ENCODE results near the gene MRTFB.

Gene MRTFB

DNA sequence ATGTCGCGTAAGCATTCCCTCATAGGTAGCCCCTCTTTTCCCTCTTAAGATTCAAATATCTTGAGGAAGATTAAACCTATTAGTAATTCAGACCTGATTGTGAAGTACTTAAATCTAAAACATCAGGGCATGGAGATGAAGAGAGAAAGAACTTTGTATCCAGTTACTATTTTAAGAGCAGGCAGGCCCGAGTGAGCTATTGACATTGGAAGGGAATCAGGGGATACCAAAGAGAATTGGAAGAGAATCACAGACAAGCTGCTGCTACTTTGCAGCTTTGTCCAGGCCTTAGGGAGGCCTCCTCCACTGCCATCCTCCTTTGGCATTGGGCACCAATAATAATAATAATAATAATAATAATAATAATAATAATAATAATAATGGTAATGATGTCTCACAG lies 170.5 kb downstream of the MRTFB start:
- H3K4me1 ChIP-seq (ENCODE audit: control insufficient read depth in 2 of 2, insufficient read depth in 2 of 2, low read length in 2 of 2), result no peaks in the 10 kb centered on the region

GRCh38 chr16:14242769-14243168 lies 171.7 kb downstream of the MRTFB start:
- no peak overlapping the region for H3K4me3 ChIP-seq (ENCODE audit: low read length in 2 of 2)
- no peaks in the 10 kb centered on the region for H3K9me3 ChIP-seq (ENCODE audit: control insufficient read depth in 2 of 2, low read length in 2 of 2)
- H3K27ac ChIP-seq (ENCODE audit: low read depth in 2 of 2, low read length in 2 of 2), result no peak overlapping the region
- H3K36me3 ChIP-seq (ENCODE audit: control insufficient read depth in 2 of 2, insufficient read depth in 2 of 2, low read length in 2 of 2), result peaks cover 40 to 50% of the 10 kb centered on the region in 2 donors
- H3K9ac ChIP-seq (ENCODE audit: low read depth in 1 of 2, low read length in 2 of 2), result no peak overlapping the region
- H3K4me1 ChIP-seq (ENCODE audit: control insufficient read depth in 2 of 2, insufficient read depth in 2 of 2, low read length in 2 of 2), result no peaks in the 10 kb centered on the region
- no peaks in the 10 kb centered on the region for H3K27me3 ChIP-seq (ENCODE audit: control insufficient read depth in 2 of 2, insufficient read depth in 2 of 2, low read length in 2 of 2)

More for the DNA sequence above, 170.5 kb downstream of the MRTFB start:
- Histone ChIP-seq H3K27me3 (ENCODE audit: control insufficient read depth in 2 of 2, insufficient read depth in 2 of 2, low read length in 2 of 2) (no peaks in the 10 kb centered on the region), H3K27ac (ENCODE audit: low read depth in 2 of 2, low read length in 2 of 2) (no peak overlapping the region), H3K9ac (ENCODE audit: low read depth in 1 of 2, low read length in 2 of 2) (no peak overlapping the region), H3K9me3 (ENCODE audit: control insufficient read depth in 2 of 2, low read length in 2 of 2) (no peaks in the 10 kb centered on the region), H3K36me3 (ENCODE audit: control insufficient read depth in 2 of 2, insufficient read depth in 2 of 2, low read length in 2 of 2) (peaks cover 36 to 46% of the 10 kb centered on the region in 2 donors), H3K4me3 (ENCODE audit: low read length in 2 of 2) (no peak overlapping the region)

DNA sequence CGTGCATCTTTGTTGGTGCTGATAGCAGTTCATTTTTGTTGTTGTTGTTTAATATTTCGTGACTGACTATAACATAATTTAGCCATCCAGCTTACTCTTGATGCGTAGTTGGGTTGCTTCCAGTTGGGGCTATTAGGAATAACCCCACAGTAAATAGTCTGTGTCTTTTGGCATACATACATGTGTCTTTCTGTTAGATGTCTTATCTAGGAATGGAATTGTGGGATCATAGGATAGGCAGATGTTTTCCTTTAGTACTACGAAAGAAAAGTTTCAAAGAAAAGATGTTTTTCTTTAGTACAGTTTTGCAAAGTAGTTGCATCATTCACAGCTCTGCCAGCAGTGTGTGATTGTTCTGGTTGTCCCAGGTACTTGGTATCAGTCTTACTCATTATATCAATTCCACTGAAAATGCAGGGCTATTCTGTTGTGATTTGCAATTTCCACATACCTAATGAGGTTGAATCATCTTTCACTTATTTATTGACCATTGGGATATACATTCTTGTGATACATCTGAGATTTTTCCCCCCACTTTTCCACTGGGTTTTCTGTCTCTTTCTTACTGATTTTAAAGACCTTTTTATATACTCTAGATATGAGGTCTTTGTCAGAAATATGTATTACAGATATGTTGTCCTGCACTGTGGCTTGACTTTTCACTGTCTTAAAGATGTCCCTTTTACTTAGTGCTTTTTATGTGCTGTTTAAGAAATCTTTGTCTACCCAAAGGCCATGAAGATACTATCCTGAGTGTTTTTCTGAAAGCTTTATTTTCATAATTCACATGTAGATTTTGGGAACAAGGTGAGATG lies 173.3 kb downstream of the MRTFB start:
- Histone ChIP-seq H3K27ac (ENCODE audit: low read depth in 2 of 2, low read length in 2 of 2) (no peak overlapping the region), H3K4me3 (ENCODE audit: low read length in 2 of 2) (no peak overlapping the region), H3K9ac (ENCODE audit: low read depth in 1 of 2, low read length in 2 of 2) (no peak overlapping the region), H3K36me3 (ENCODE audit: control insufficient read depth in 2 of 2, insufficient read depth in 2 of 2, low read length in 2 of 2) (peaks cover 38 to 61% of the 10 kb centered on the region in 2 donors), H3K27me3 (ENCODE audit: control insufficient read depth in 2 of 2, insufficient read depth in 2 of 2, low read length in 2 of 2) (no peaks in the 10 kb centered on the region), H3K9me3 (ENCODE audit: control insufficient read depth in 2 of 2, low read length in 2 of 2) (no peaks in the 10 kb centered on the region), H3K4me1 (ENCODE audit: control insufficient read depth in 2 of 2, insufficient read depth in 2 of 2, low read length in 2 of 2) (no peaks in the 10 kb centered on the region)

GRCh38 chr16:14248791-14249190 lies 177.7 kb downstream of the MRTFB start:
- no peaks in the 10 kb centered on the region for H3K4me1 ChIP-seq (ENCODE audit: control insufficient read depth in 2 of 2, insufficient read depth in 2 of 2, low read length in 2 of 2)
- H3K27ac ChIP-seq (ENCODE audit: low read depth in 2 of 2, low read length in 2 of 2), result no peak overlapping the region
- peaks cover 54 to 77% of the 10 kb centered on the region in 2 donors for H3K36me3 ChIP-seq (ENCODE audit: control insufficient read depth in 2 of 2, insufficient read depth in 2 of 2, low read length in 2 of 2)
- H3K9ac ChIP-seq (ENCODE audit: low read depth in 1 of 2, low read length in 2 of 2), result no peak overlapping the region
- no peaks in the 10 kb centered on the region for H3K9me3 ChIP-seq (ENCODE audit: control insufficient read depth in 2 of 2, low read length in 2 of 2)
- H3K27me3 ChIP-seq (ENCODE audit: control insufficient read depth in 2 of 2, insufficient read depth in 2 of 2, low read length in 2 of 2), result no peaks in the 10 kb centered on the region
- H3K4me3 ChIP-seq (ENCODE audit: low read length in 2 of 2), result no peak overlapping the region

- H3K9ac ChIP-seq (ENCODE audit: low read depth in 1 of 2, low read length in 2 of 2), result no peak overlapping the region
- no peak overlapping the region for H3K4me3 ChIP-seq (ENCODE audit: low read length in 2 of 2)
- H3K9me3 ChIP-seq (ENCODE audit: control insufficient read depth in 2 of 2, low read length in 2 of 2), result no peaks in the 10 kb centered on the region
- no peak overlapping the region for H3K27ac ChIP-seq (ENCODE audit: low read depth in 2 of 2, low read length in 2 of 2)
- no peaks in the 10 kb centered on the region for H3K27me3 ChIP-seq (ENCODE audit: control insufficient read depth in 2 of 2, insufficient read depth in 2 of 2, low read length in 2 of 2)
- peaks cover 58 to 83% of the 10 kb centered on the region in 2 donors for H3K36me3 ChIP-seq (ENCODE audit: control insufficient read depth in 2 of 2, insufficient read depth in 2 of 2, low read length in 2 of 2)
- H3K4me1 ChIP-seq (ENCODE audit: control insufficient read depth in 2 of 2, insufficient read depth in 2 of 2, low read length in 2 of 2), result no peaks in the 10 kb centered on the region
These were observed 178.3 kb downstream of the MRTFB start for GRCh38 chr16:14249291-14250032.

- no peaks in the 10 kb centered on the region for H3K4me1 ChIP-seq (ENCODE audit: control insufficient read depth in 2 of 2, insufficient read depth in 2 of 2, low read length in 2 of 2)
- H3K36me3 ChIP-seq (ENCODE audit: control insufficient read depth in 2 of 2, insufficient read depth in 2 of 2, low read length in 2 of 2), result peaks cover 52 to 75% of the 10 kb centered on the region in 2 donors
- no peak overlapping the region for H3K27ac ChIP-seq (ENCODE audit: low read depth in 2 of 2, low read length in 2 of 2)
These were observed 180.3 kb downstream of the MRTFB start for GRCh38 chr16:14251419-14251818.

GRCh38 chr16:14252860-14253259 lies 181.7 kb downstream of the MRTFB start:
- Histone ChIP-seq H3K27me3 (ENCODE audit: control insufficient read depth in 2 of 2, insufficient read depth in 2 of 2, low read length in 2 of 2) (no peaks in the 10 kb centered on the region), H3K27ac (ENCODE audit: low read depth in 2 of 2, low read length in 2 of 2) (no peak overlapping the region), H3K9me3 (ENCODE audit: control insufficient read depth in 2 of 2, low read length in 2 of 2) (no peaks in the 10 kb centered on the region), H3K36me3 (ENCODE audit: control insufficient read depth in 2 of 2, insufficient read depth in 2 of 2, low read length in 2 of 2) (peaks cover 48 to 66% of the 10 kb centered on the region in 2 donors), H3K4me1 (ENCODE audit: control insufficient read depth in 2 of 2, insufficient read depth in 2 of 2, low read length in 2 of 2) (no peaks in the 10 kb centered on the region), H3K4me3 (ENCODE audit: low read length in 2 of 2) (no peak overlapping the region), H3K9ac (ENCODE audit: low read depth in 1 of 2, low read length in 2 of 2) (no peak overlapping the region)

More at GRCh38 chr16:14251419-14251818, 180.3 kb downstream of the MRTFB start:
- Histone ChIP-seq H3K27me3 (ENCODE audit: control insufficient read depth in 2 of 2, insufficient read depth in 2 of 2, low read length in 2 of 2) (no peaks in the 10 kb centered on the region), H3K9me3 (ENCODE audit: control insufficient read depth in 2 of 2, low read length in 2 of 2) (no peaks in the 10 kb centered on the region), H3K9ac (ENCODE audit: low read depth in 1 of 2, low read length in 2 of 2) (no peak overlapping the region), H3K4me3 (ENCODE audit: low read length in 2 of 2) (no peak overlapping the region)

- Histone ChIP-seq H3K27me3 (ENCODE audit: control insufficient read depth in 2 of 2, insufficient read depth in 2 of 2, low read length in 2 of 2) (no peaks in the 10 kb centered on the region), H3K4me1 (ENCODE audit: control insufficient read depth in 2 of 2, insufficient read depth in 2 of 2, low read length in 2 of 2) (no peaks in the 10 kb centered on the region), H3K4me3 (ENCODE audit: low read length in 2 of 2) (no peak overlapping the region), H3K27ac (ENCODE audit: low read depth in 2 of 2, low read length in 2 of 2) (no peak overlapping the region), H3K9me3 (ENCODE audit: control insufficient read depth in 2 of 2, low read length in 2 of 2) (no peaks in the 10 kb centered on the region), H3K9ac (ENCODE audit: low read depth in 1 of 2, low read length in 2 of 2) (no peak overlapping the region), H3K36me3 (ENCODE audit: control insufficient read depth in 2 of 2, insufficient read depth in 2 of 2, low read length in 2 of 2) (peaks cover 62 to 66% of the 10 kb centered on the region in 2 donors)
These were observed 191.9 kb downstream of the MRTFB start for GRCh38 chr16:14263011-14263410.

DNA sequence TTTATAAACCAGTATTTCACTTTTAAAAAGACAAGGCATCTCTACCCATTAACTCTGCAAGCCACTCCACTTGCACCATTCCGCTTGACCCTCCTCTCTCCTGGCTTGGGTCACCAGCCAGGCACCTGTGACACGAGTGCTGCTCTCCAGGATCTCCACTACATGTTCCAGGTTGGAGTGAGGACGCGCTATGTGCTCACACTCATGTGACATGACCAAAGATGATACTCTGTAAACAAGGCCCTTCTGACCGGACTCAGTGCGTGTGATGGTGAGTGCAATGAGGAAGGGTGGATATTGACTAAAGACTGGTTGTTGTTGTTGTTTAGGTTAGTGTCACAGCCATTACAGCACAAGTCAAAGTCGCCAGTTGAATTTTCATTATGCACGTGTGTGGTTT lies 192.7 kb downstream of the MRTFB start:
- H3K27ac ChIP-seq (ENCODE audit: low read depth in 2 of 2, low read length in 2 of 2), result no peak overlapping the region
- peaks cover 58 to 62% of the 10 kb centered on the region in 2 donors for H3K36me3 ChIP-seq (ENCODE audit: control insufficient read depth in 2 of 2, insufficient read depth in 2 of 2, low read length in 2 of 2)
- H3K4me3 ChIP-seq (ENCODE audit: low read length in 2 of 2), result no peak overlapping the region
- no peak overlapping the region for H3K9ac ChIP-seq (ENCODE audit: low read depth in 1 of 2, low read length in 2 of 2)
- no peaks in the 10 kb centered on the region for H3K9me3 ChIP-seq (ENCODE audit: control insufficient read depth in 2 of 2, low read length in 2 of 2)
- H3K27me3 ChIP-seq (ENCODE audit: control insufficient read depth in 2 of 2, insufficient read depth in 2 of 2, low read length in 2 of 2), result no peaks in the 10 kb centered on the region
- H3K4me1 ChIP-seq (ENCODE audit: control insufficient read depth in 2 of 2, insufficient read depth in 2 of 2, low read length in 2 of 2), result no peaks in the 10 kb centered on the region

- H3K27ac ChIP-seq (ENCODE audit: low read depth in 2 of 2, low read length in 2 of 2), result no peak overlapping the region
- H3K9ac ChIP-seq (ENCODE audit: low read depth in 1 of 2, low read length in 2 of 2), result no peak overlapping the region
- peaks cover 55 to 62% of the 10 kb centered on the region in 2 donors for H3K36me3 ChIP-seq (ENCODE audit: control insufficient read depth in 2 of 2, insufficient read depth in 2 of 2, low read length in 2 of 2)
These were observed 193.3 kb downstream of the MRTFB start for GRCh38 chr16:14264327-14264943.

More at GRCh38 chr16:14264327-14264943, 193.3 kb downstream of the MRTFB start:
- no peak overlapping the region for H3K4me3 ChIP-seq (ENCODE audit: low read length in 2 of 2)
- H3K9me3 ChIP-seq (ENCODE audit: control insufficient read depth in 2 of 2, low read length in 2 of 2), result no peaks in the 10 kb centered on the region
- H3K27me3 ChIP-seq (ENCODE audit: control insufficient read depth in 2 of 2, insufficient read depth in 2 of 2, low read length in 2 of 2), result no peaks in the 10 kb centered on the region
- H3K4me1 ChIP-seq (ENCODE audit: control insufficient read depth in 2 of 2, insufficient read depth in 2 of 2, low read length in 2 of 2), result no peaks in the 10 kb centered on the region

Data from mucosa of rectum (tissue), 2 donors.